HepG2 (cell line): ENCODE measurements around the gene STK39. TPM values are rescaled to one million over a fixed set of nuclear protein-coding genes. Genes with fewer than 3 reads are reported as not detected.

Experiments used
- BCL6 ChIP-seq: IDR thresholded peaks from 2 replicates; pipeline ENCODE4 v1.6.1; 2016; ENCODE audit warnings: missing genetic modification reagents, missing compliant biosample characterization
- FLYWCH1 ChIP-seq: sonication (generic); formaldehyde crosslinking; IDR thresholded peaks from 2 replicates; pipeline ENCODE4 v1.8.1; 2023; ENCODE audit warnings: mild to moderate bottlenecking, missing genetic modification reagents
- FOSL2 ChIP-seq: sonication (generic); formaldehyde crosslinking; IDR thresholded peaks from 2 replicates; pipeline ENCODE4 v1.4.0; 2020; ENCODE audit warnings: missing genetic modification reagents
- FOXJ3 ChIP-seq: sonication (generic); formaldehyde crosslinking; IDR thresholded peaks from 2 replicates; pipeline ENCODE4 v1.4.0; 2020; ENCODE audit warnings: missing genetic modification reagents, mild to moderate bottlenecking, borderline replicate concordance
- GFI1 ChIP-seq: sonication (generic); formaldehyde crosslinking; IDR thresholded peaks from 2 replicates; pipeline ENCODE4 v1.5.0; 2020; ENCODE audit warnings: missing genetic modification reagents, mild to moderate bottlenecking, borderline replicate concordance
- GZF1 ChIP-seq: sonication (generic); formaldehyde crosslinking; IDR thresholded peaks from 2 replicates; pipeline ENCODE4 v1.5.1; 2020; ENCODE audit warnings: mild to moderate bottlenecking, missing genetic modification reagents
- JDP2 ChIP-seq: sonication (generic); formaldehyde crosslinking; IDR thresholded peaks from 2 replicates; pipeline ENCODE4 v1.8.1; 2022; ENCODE audit warnings: missing genetic modification reagents, borderline replicate concordance
- KDM3A ChIP-seq: IDR thresholded peaks from 2 replicates; pipeline ENCODE4 v1.6.1; 2018; ENCODE audit warnings: low read depth, missing compliant biosample characterization
- KMT2A ChIP-seq: sonication (generic); formaldehyde crosslinking; IDR thresholded peaks from 2 replicates; pipeline ENCODE4 v1.4.0; 2020; ENCODE audit warnings: missing genetic modification reagents
- MAZ ChIP-seq, 2 experiments: sonication (generic) in 1 of 2; formaldehyde crosslinking in 1 of 2; IDR thresholded peaks; 2 replicates each; pipeline versions ENCODE4 v1.5.0 to v1.6.1; 2012 to 2020; ENCODE audit warnings: low read depth in 2 of 2, mild to moderate bottlenecking in 2 of 2, borderline replicate concordance in 1 of 2, improper control_type of control experiment in 1 of 2, low read length in 1 of 2, missing genetic modification reagents in 1 of 2, moderate library complexity in 1 of 2
- NFKB2 ChIP-seq: sonication (generic); formaldehyde crosslinking; IDR thresholded peaks from 2 replicates; pipeline ENCODE4 v1.4.0; 2020; ENCODE audit warnings: missing genetic modification reagents, borderline replicate concordance
- PRDM4 ChIP-seq: sonication (generic); formaldehyde crosslinking; IDR thresholded peaks from 2 replicates; pipeline ENCODE4 v1.9.0; 2021; ENCODE audit warnings: missing genetic modification reagents, borderline replicate concordance
- STAG1 ChIP-seq: sonication (generic); formaldehyde crosslinking; IDR thresholded peaks from 2 replicates; pipeline ENCODE4 v1.4.0; 2020; ENCODE audit warnings: missing genetic modification reagents
- THRA ChIP-seq: sonication (generic); formaldehyde crosslinking; IDR thresholded peaks from 2 replicates; pipeline ENCODE4 v1.4.0; 2020; ENCODE audit warnings: missing genetic modification reagents, borderline replicate concordance
- ZBTB25 ChIP-seq: IDR thresholded peaks from 2 replicates; pipeline ENCODE4 v1.6.1; 2018; ENCODE audit warnings: missing genetic modification reagents
- ZFP82 ChIP-seq: sonication (generic); formaldehyde crosslinking; IDR thresholded peaks from 2 replicates; pipeline ENCODE4 v1.5.1; 2020; ENCODE audit warnings: mild to moderate bottlenecking, missing genetic modification reagents, borderline replicate concordance
- ZNF225 ChIP-seq: sonication (generic); formaldehyde crosslinking; IDR thresholded peaks from 2 replicates; pipeline ENCODE4 v1.4.0; 2020; ENCODE audit warnings: mild to moderate bottlenecking, missing genetic modification reagents
- ZNF329 ChIP-seq: sonication (generic); formaldehyde crosslinking; IDR thresholded peaks from 2 replicates; pipeline ENCODE4 v1.9.0; 2021; ENCODE audit warnings: low read depth, mild to moderate bottlenecking, missing genetic modification reagents
- ZNF331 ChIP-seq: sonication (generic); formaldehyde crosslinking; IDR thresholded peaks from 2 replicates; pipeline ENCODE4 v1.4.0; 2020; ENCODE audit warnings: missing genetic modification reagents
- ZNF567 ChIP-seq: sonication (generic); formaldehyde crosslinking; IDR thresholded peaks from 2 replicates; pipeline ENCODE4 v1.8.1; 2023; ENCODE audit warnings: mild to moderate bottlenecking, missing genetic modification reagents, borderline replicate concordance
- ZNF704 ChIP-seq: sonication (generic); formaldehyde crosslinking; IDR thresholded peaks from 2 replicates; pipeline ENCODE4 v1.8.1; 2023; ENCODE audit warnings: mild to moderate bottlenecking, inconsistent platforms, moderate library complexity, missing genetic modification reagents, borderline replicate concordance
- ZNF737 ChIP-seq: sonication (generic); formaldehyde crosslinking; IDR thresholded peaks from 2 replicates; pipeline ENCODE4 v1.5.0; 2020; ENCODE audit warnings: missing genetic modification reagents, mild to moderate bottlenecking, borderline replicate concordance
- polyA plus RNA-seq, 8 experiments: library from polyadenylated mRNA; depleted of rRNA in 3 of 8; stranded (reverse) in 7 of 8; unstranded in 1 of 8; fragments of >200 nt; fragmentation: Illumina TruSeq in 4 of 8; extraction: Trizol in 4 of 8; gene quantifications; 2 replicates each; pipeline versions ENCODE4 v1.2.1 to v1.2.3, GENCODE V29; 2011 to 2016; ENCODE audit warnings: low read depth in 4 of 8, missing spikeins in 1 of 8, mixed read lengths in 1 of 8; ENCODE audit not compliant: insufficient read depth in 1 of 8
- total RNA-seq, 5 experiments: library from RNA; depleted of rRNA; stranded (reverse); fragments of >200 nt; fragmentation: Illumina TruSeq; extraction: Trizol; gene quantifications; 2 replicates each; pipeline ENCODE4 v1.2.3, GENCODE V29; 2016; ENCODE audit warnings: low read depth in 1 of 5

The STK39 gene
- total and polyA plus RNA-seq, 2 of the 13 experiments (the other 11 are each of a cell fraction or from before 2014, with no cell fraction given) = 27.3 to 38.4 TPM

GRCh38 chr2:168247341-168248261 is at the start of gene STK39 (continued):
- TF ChIP-seq THRA (CRISPR knock-in tag) (0 out of 2 replicates have a peak, but pooled peaks have one; percentile 25), FOSL2 (CRISPR knock-in tag) (peak; percentile 38), KMT2A (CRISPR knock-in tag) (peak; percentile 77; the same call in 1 of the 2 replicates), STAG1 (CRISPR knock-in tag) (peak; percentile 57), ZNF329 (CRISPR knock-in tag) (peak; percentile 86; the same call in 1 of the 2 replicates), FLYWCH1 (CRISPR knock-in tag) (0 out of 2 replicates have a peak, but pooled peaks have one; percentile 62), MAZ (IDR thresholded peaks at IDR 0.05; ENCODE audit: borderline replicate concordance, low read depth, low read length) (peak; percentile 90), MAZ (CRISPR knock-in tag; IDR thresholded peaks at IDR 0.05; ENCODE audit: low read depth) (peak; percentile 97), KDM3A (CRISPR knock-in tag) (peak; percentile 77), ZNF225 (CRISPR knock-in tag) (no peak), ZNF737 (CRISPR knock-in tag) (no peak), GFI1 (peak; percentile 75; the same call in 1 of the 2 replicates), JDP2 (no peak), GZF1 (CRISPR knock-in tag) (no peak), PRDM4 (CRISPR knock-in tag) (no peak), ZNF567 (no peak), FOXJ3 (CRISPR knock-in tag) (no peak), BCL6 (CRISPR knock-in tag) (peak; percentile 72), ZNF331 (CRISPR knock-in tag) (peak; percentile 39; the same call in 1 of the 2 replicates), ZFP82 (CRISPR knock-in tag) (peak; percentile 67; the same call in 1 of the 2 replicates), ZNF704 (CRISPR knock-in tag) (no peak), NFKB2 (peak; percentile 43; the same call in 1 of the 2 replicates), ZBTB25 (CRISPR knock-in tag) (peak; percentile 93)
